GM12801 (cell line): ENCODE results near the gene WIZ.

Source experiments
- CTCF ChIP-seq: IDR thresholded peaks from one replicate; pipeline ENCODE4 v1.5.1; 2011; ENCODE audit warnings: control low read depth; ENCODE audit not compliant: insufficient read length; ENCODE audit errors: extremely low read depth

The WIZ gene

DNA sequence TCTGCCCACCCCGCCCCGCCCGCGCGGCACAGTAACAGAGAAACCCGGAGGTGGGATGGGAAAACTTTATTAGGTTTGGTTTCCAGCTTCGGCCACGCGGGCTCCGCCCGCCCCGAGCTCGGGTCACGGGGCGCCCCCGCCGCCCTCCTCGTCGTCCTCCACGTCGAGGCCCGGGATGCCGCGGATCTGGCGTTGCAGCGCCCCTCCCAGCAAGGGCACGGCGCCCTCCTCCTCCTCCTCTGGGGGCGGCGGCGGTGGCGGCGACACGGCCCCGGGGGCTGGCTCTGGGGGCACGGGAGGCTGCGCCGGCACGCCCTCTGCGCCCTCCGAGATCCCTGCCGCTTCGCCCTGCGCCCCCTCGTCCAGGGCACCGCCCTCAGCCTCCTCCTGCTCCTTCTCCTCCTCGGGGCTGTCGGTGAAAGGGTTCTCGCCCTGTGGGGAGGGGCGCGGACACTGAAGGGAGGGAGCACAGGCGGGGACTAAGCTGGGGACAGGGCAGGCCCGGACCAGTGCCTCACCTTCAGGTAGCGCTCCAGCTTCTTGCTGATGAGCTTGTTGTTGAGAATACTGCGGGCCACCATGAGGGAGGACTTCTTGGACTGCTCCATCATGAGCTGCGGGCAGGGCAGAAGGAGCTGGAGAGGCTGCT is 69.6 kb downstream of the WIZ start:
- no peak for TF ChIP-seq CTCF

- no peak for TF ChIP-seq CTCF
These were observed 70.4 kb downstream of the WIZ start, which contains the start of gene AKAP8 for GRCh38 chr19:15379083-15379998. Gene AKAP8 (minus strand): TSS chr19:15379787. CDS start chr19:15379731, 56 bp downstream.

DNA sequence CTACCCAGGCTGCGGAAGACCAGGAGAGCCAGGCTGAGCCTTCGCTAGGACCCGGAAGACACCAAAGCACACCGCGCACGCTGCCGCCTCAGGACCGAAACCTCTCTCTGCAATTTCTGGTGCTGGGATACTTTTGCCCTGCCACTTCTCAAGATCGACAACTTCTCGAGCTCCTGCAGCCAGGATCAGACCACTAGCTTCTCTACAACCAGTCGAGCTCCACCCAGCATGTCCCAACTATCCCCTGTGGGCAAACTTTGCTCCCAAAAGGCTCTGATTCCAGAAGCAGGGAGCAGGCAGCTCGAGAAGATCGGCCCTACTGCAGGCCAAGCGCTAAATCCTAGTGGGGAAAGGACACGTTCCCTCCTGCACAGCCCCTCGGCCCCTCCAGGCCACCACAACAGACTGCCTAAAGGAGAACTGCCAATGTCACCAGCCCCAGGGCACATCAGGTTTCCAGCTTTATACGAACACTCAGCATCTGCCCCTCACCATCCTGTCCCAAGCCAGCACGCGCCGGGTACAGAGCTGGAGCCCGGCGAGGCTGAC is 71.1 kb downstream of the WIZ start:
- TF ChIP-seq CTCF, result no peak

GRCh38 chr19:15374796-15375440 is 74.8 kb downstream of the WIZ start:
- TF ChIP-seq CTCF, result no peak

DNA sequence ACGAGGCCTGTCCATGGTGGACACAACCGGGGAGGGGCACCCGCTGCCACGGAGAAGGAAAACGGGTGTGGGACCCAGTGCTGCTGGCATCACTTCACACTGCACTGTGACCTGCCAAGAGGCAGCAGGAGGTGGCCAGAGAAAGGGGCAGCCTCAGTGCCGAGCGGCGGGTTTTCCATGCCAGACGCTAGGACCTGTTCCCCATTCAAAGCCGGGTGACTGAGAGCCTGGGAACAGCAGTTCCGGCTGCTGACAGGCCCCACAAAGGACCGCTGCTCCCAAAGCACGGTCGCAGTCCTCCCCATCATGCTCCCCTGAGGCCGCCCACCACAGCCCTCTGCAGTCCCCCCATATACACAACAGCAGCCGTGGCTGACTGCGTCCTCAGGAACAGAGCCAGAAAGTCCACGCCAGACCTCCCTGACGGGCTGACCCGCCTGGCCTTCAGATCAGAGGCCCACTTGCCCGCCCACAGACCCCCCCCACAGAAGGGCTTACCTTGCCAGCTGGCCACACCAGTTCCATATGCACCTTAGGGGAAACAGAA is 75.6 kb downstream of the WIZ start:
- no peak for TF ChIP-seq CTCF

- TF ChIP-seq CTCF, result no peak
These were observed 76.1 kb downstream of the WIZ start for GRCh38 chr19:15373644-15374043.

DNA sequence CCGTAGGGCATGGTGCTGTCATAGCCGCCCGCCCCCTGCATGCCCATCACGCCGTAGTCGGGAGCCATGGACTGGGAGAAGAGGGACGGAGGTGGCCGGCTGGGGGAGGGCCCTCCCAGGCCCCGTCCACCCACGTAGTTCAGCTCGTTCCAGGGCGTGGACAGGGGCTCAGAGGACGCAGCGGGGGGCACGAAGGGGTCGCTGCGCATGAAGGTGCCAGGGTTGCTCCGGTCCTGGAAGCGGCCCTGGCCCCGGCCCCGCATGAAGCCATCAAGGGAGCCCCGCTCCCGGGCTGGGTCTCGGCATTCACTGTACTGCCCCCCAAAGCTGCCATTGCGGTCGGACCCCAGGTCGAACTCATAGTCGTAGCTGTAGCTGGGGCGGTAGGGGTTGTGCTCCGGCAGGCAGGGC is 76.9 kb downstream of the WIZ start:
- TF ChIP-seq CTCF, result no peak
